GM12891 (cell line): Measurements from ENCODE around the gene RYR2.

Source experiments
- POLR2A ChIP-seq: IDR thresholded peaks from 2 replicates; pipeline ENCODE4 v1.6.1; 2011; ENCODE audit warnings: low read depth, low read length, control low read depth
- POLR2AphosphoS5 ChIP-seq: IDR thresholded peaks from 2 replicates; pipeline ENCODE4 v1.6.1; 2011; ENCODE audit warnings: low read depth, low read length, control low read depth
- POU2F2 ChIP-seq: IDR thresholded peaks from 2 replicates; pipeline ENCODE4 v1.6.1; 2011; ENCODE audit warnings: low read depth, mild to moderate bottlenecking, control low read depth, low read length, moderate library complexity
- SPI1 ChIP-seq: IDR thresholded peaks from 2 replicates; pipeline ENCODE4 v1.6.1; 2011; ENCODE audit warnings: low read depth, low read length, control low read depth
- TAF1 ChIP-seq: IDR thresholded peaks from 2 replicates; pipeline ENCODE4 v1.6.1; 2011; ENCODE audit warnings: low read depth, low read length, control low read depth

GRCh38 chr1:237033061-237033460 lies 8.9 kb upstream of the RYR2 start:
- TF ChIP-seq TAF1 (no peak), POLR2A (no peak), SPI1 (no peak), POLR2AphosphoS5 (no peak), POU2F2 (no peak)
